Measurements from ENCODE around the gene ZFYVE26.
"Not testable (repeated sequence)": the region's sequence is repeated elsewhere in the genome, so short reads cannot be mapped to it uniquely, and the experiment has no call there.

The ZFYVE26 gene

GRCh38 chr14:67837011-67837624 is 20.7 kb upstream of the ZFYVE26 start:
- FAIRE-seq (peak; percentile 73), DNase-seq (ENCODE audit: insufficient read length) (no peak)
- no peak for TF ChIP-seq POLR2A (IDR thresholded peaks at IDR 0.05; ENCODE audit: low read depth, low read length)
- TF ChIP-seq TAF1 (IDR thresholded peaks at IDR 0.05; ENCODE audit: borderline replicate concordance, low read depth, low read length): no peak
- no peak for TF ChIP-seq POLR2AphosphoS5 (IDR thresholded peaks at IDR 0.05; ENCODE audit: low read depth, low read length)

DNA sequence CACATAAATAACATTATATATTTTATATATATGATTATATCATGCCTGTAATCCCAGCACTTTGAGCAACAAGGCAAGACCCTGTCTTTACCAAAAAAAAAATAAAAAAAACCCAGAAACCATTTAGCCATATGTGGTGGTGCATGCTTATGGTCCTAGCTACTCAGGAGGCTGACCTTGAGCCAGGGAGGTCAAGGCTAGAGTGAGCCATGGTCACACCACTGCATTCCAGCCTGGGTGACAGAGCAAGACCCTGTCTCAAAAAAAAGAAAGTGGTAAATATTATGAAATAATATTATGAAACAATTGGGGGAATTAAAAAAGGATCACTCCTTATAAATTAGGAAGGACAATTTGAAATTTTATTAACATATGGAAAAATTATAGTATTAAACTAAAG is 19.2 kb upstream of the ZFYVE26 start:
- DNase-seq (ENCODE audit: insufficient read length): no peak
- no peak for FAIRE-seq
- TF ChIP-seq TAF1 (IDR thresholded peaks at IDR 0.05; ENCODE audit: borderline replicate concordance, low read depth, low read length) (no peak), POLR2A (IDR thresholded peaks at IDR 0.05; ENCODE audit: low read depth, low read length) (no peak), POLR2AphosphoS5 (IDR thresholded peaks at IDR 0.05; ENCODE audit: low read depth, low read length) (no peak)

- DNase-seq (ENCODE audit: insufficient read length) (no peak), FAIRE-seq (no peak)
- TF ChIP-seq TAF1 (IDR thresholded peaks at IDR 0.05; ENCODE audit: borderline replicate concordance, low read depth, low read length): no peak
- TF ChIP-seq POLR2A (IDR thresholded peaks at IDR 0.05; ENCODE audit: low read depth, low read length): no peak
- no peak for TF ChIP-seq POLR2AphosphoS5 (IDR thresholded peaks at IDR 0.05; ENCODE audit: low read depth, low read length)
Observed at GRCh38 chr14:67833403-67833802, 17.0 kb upstream of the ZFYVE26 start.

DNA sequence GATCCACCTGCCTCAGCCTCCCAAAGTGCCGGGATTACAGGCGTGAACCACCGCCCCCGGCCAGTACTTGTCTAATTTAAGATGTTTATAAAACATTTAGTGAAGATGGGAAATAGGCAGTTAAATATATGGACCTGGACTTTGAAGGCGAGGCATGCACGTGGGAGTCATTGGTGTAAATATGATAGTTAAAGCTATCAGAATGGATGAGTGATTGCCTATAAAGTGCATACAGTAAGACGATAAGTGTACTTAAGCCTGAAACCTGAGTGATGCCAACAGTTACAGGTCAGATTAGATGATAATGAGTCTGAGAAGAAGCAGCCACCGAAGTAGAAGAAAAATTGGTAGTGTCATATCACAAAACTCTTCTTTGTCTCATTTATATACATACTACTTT is 14.7 kb upstream of the ZFYVE26 start:
- TF ChIP-seq POLR2AphosphoS5 (IDR thresholded peaks at IDR 0.05; ENCODE audit: low read depth, low read length): no peak
- TF ChIP-seq POLR2A (IDR thresholded peaks at IDR 0.05; ENCODE audit: low read depth, low read length): no peak
- TF ChIP-seq TAF1 (IDR thresholded peaks at IDR 0.05; ENCODE audit: borderline replicate concordance, low read depth, low read length): no peak
- DNase-seq (ENCODE audit: insufficient read length) (no peak), FAIRE-seq (no peak)

GRCh38 chr14:67821121-67821520 is 4.7 kb upstream of the ZFYVE26 start:
- no peak for FAIRE-seq
- DNase-seq (ENCODE audit: insufficient read length): no peak
- no peak for TF ChIP-seq TAF1 (IDR thresholded peaks at IDR 0.05; ENCODE audit: borderline replicate concordance, low read depth, low read length)
- no peak for TF ChIP-seq POLR2AphosphoS5 (IDR thresholded peaks at IDR 0.05; ENCODE audit: low read depth, low read length)
- TF ChIP-seq POLR2A (IDR thresholded peaks at IDR 0.05; ENCODE audit: low read depth, low read length): no peak

- no peak for DNase-seq (ENCODE audit: insufficient read length)
- TF ChIP-seq TAF1 (IDR thresholded peaks at IDR 0.05; ENCODE audit: borderline replicate concordance, low read depth, low read length) (no peak), POLR2A (IDR thresholded peaks at IDR 0.05; ENCODE audit: low read depth, low read length) (no peak), POLR2AphosphoS5 (IDR thresholded peaks at IDR 0.05; ENCODE audit: low read depth, low read length) (no peak)
- FAIRE-seq: no peak
Observed at GRCh38 chr14:67820428-67820971, 4.1 kb upstream of the ZFYVE26 start.

DNA sequence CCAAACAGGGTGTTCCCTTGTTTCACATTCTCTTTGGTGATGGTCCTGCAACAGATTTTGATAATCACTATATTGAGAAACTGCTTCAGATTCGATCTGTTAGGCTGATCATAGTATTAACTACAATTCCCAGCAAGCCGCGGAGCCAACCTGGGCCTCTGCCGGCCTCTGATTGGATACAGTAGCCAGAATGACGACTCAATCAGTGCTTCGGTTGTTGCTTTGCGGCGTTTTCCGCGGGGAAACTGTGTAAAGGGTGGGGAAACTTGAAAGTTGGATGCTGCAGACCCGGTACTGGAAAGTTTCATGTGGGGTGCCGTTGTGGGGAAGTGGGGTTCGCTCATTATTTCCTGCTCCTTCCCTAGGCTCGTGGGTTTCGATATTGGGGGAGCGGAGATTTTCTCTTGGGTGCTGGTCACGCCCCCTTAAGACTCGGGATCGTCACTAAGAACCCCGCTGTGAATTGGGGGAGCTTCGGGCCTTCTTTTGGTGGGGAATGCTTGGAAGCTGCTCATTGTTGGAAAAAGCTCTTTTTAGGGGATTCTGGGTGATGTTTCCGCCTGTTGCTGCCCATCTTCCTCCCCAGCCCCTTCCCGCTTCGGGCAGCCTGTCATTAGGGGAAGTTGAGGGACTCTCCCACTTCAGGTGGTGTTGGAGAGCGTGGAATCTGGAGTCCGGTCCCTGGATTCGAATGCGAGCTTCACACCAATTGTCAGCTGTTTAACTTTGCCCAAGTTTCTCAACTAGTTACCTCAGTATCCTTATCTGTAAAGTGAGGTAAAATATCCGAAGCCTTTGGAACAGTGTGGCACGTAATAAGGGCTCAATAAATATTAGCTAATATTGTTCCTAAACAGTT is 3.4 kb upstream of the ZFYVE26 start, which contains the start of gene RAD51B:
TSS of gene RAD51B (plus strand) at position 217 of the 859 bp plus-strand sequence.
- TF ChIP-seq TAF1 (IDR thresholded peaks at IDR 0.05; ENCODE audit: borderline replicate concordance, low read depth, low read length) (peak; percentile 34; the same call in 1 of the 2 replicates), POLR2A (IDR thresholded peaks at IDR 0.05; ENCODE audit: low read depth, low read length) (peak; percentile 58), POLR2AphosphoS5 (IDR thresholded peaks at IDR 0.05; ENCODE audit: low read depth, low read length) (peak; percentile 60)
- FAIRE-seq: peak; percentile 96

DNA sequence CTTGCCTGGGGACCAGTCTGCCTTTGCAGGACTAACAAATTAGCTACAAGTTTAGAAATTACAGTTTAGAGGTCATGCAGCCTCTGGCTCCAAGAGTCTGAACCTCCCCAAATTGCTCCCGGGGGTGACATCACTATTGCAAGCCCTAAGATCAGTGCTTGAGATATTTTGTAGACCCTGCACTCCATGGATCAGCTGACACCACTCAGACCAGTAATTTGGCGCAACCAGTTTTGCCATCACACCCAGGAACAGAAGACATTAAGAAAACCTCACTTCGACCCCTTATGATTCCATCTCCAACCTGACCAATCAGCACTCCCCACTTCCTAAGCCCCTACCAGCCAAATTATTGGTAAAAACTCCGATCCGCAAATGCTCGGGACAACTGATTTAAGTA is 2.1 kb upstream of the ZFYVE26 start:
- FAIRE-seq; DNase-seq (ENCODE audit: insufficient read length): not testable (repeated sequence)

More for the DNA sequence above, 3.4 kb upstream of the ZFYVE26 start, which contains the start of gene RAD51B:
- DNase-seq (ENCODE audit: insufficient read length): peak; percentile 57

GRCh38 chr14:67817750-67818438 is 1.5 kb upstream of the ZFYVE26 start:
- TF ChIP-seq POLR2AphosphoS5 (IDR thresholded peaks at IDR 0.05; ENCODE audit: low read depth, low read length) (no peak), POLR2A (IDR thresholded peaks at IDR 0.05; ENCODE audit: low read depth, low read length) (no peak)
- FAIRE-seq: no peak
- no peak for DNase-seq (ENCODE audit: insufficient read length)

- FAIRE-seq: no peak
- no peak for DNase-seq (ENCODE audit: insufficient read length)
- TF ChIP-seq POLR2A (IDR thresholded peaks at IDR 0.05; ENCODE audit: low read depth, low read length) (no peak), POLR2AphosphoS5 (IDR thresholded peaks at IDR 0.05; ENCODE audit: low read depth, low read length) (no peak; the same call in 1 of the 2 replicates), TAF1 (IDR thresholded peaks at IDR 0.05; ENCODE audit: borderline replicate concordance, low read depth, low read length) (no peak)
Observed at GRCh38 chr14:67815573-67816225, 691 bp downstream of the ZFYVE26 start.

- no peak for FAIRE-seq
- DNase-seq (ENCODE audit: insufficient read length): no peak
Observed at GRCh38 chr14:67814821-67815220, 1.6 kb downstream of the ZFYVE26 start.

More at GRCh38 chr14:67814821-67815220, 1.6 kb downstream of the ZFYVE26 start:
- TF ChIP-seq POLR2A (IDR thresholded peaks at IDR 0.05; ENCODE audit: low read depth, low read length): no peak
- no peak for TF ChIP-seq POLR2AphosphoS5 (IDR thresholded peaks at IDR 0.05; ENCODE audit: low read depth, low read length)
- TF ChIP-seq TAF1 (IDR thresholded peaks at IDR 0.05; ENCODE audit: borderline replicate concordance, low read depth, low read length): no peak

All from GM12892 (cell line).